ENCODE data around the gene PALB2. TPM values are rescaled to one million over a fixed set of nuclear protein-coding genes. Genes with fewer than 3 reads are reported as not detected.

The PALB2 gene
- total RNA-seq, 1 donor from 2014 or later = 14.4 TPM

DNA sequence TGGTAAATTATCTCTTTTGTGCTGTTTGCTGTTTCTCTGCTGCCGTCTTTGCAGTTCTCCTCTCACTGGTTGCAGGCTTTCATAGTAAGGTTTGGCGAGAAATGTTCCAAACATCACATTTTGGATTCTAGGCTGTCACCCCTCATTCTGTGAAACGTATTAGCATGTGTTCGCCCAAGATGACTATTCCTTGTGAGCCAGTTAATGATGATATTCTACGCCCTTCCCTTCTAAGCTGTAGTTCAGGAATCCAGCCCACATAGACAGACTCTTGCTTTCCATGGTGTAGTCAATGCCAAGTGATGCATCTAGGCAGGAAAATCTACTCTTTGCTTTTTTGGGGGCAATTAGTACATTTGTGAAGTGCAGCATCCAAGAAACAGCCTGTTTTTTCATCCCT, 69.2 kb downstream of the PALB2 start:
- no peak for TF ChIP-seq CTCF (IDR thresholded peaks at IDR 0.05; ENCODE audit: partially characterized antibody, unreplicated experiment)
- Mint-ChIP-seq H3K4me1 (ENCODE audit: low read depth, unreplicated experiment) (no peaks in the 10 kb centered on the region), H3K36me3 (ENCODE audit: unreplicated experiment) (no peaks in the 10 kb centered on the region), H3K4me3 (ENCODE audit: unreplicated experiment) (no peak overlapping the region), H3K9me3 (ENCODE audit: unreplicated experiment) (no peaks in the 10 kb centered on the region), H3K27me3 (ENCODE audit: unreplicated experiment) (no peaks in the 10 kb centered on the region), H3K27ac (ENCODE audit: unreplicated experiment) (no peak overlapping the region)
- DNase-seq = no peak

GRCh38 chr16:23570992-23571632, 70.0 kb downstream of the PALB2 start:
- no peak overlapping the region for H3K4me3 Mint-ChIP-seq (ENCODE audit: unreplicated experiment)
- no peaks in the 10 kb centered on the region for H3K9me3 Mint-ChIP-seq (ENCODE audit: unreplicated experiment)
- no peak for TF ChIP-seq CTCF (IDR thresholded peaks at IDR 0.05; ENCODE audit: partially characterized antibody, unreplicated experiment)
- H3K27ac Mint-ChIP-seq (ENCODE audit: unreplicated experiment) = no peak overlapping the region
- no peak for DNase-seq
- no peaks in the 10 kb centered on the region for H3K27me3 Mint-ChIP-seq (ENCODE audit: unreplicated experiment)
- no peaks in the 10 kb centered on the region for H3K4me1 Mint-ChIP-seq (ENCODE audit: low read depth, unreplicated experiment)
- H3K36me3 Mint-ChIP-seq (ENCODE audit: unreplicated experiment) = no peaks in the 10 kb centered on the region

- H3K27me3 Mint-ChIP-seq (ENCODE audit: unreplicated experiment) = peaks cover 2% of the 10 kb centered on the region
- H3K4me1 Mint-ChIP-seq (ENCODE audit: low read depth, unreplicated experiment) = no peaks in the 10 kb centered on the region
- no peak for TF ChIP-seq CTCF (IDR thresholded peaks at IDR 0.05; ENCODE audit: partially characterized antibody, unreplicated experiment)
- H3K9me3 Mint-ChIP-seq (ENCODE audit: unreplicated experiment) = no peaks in the 10 kb centered on the region
- no peaks in the 10 kb centered on the region for H3K36me3 Mint-ChIP-seq (ENCODE audit: unreplicated experiment)
- no peak overlapping the region for H3K4me3 Mint-ChIP-seq (ENCODE audit: unreplicated experiment)
- DNase-seq = no peak
- no peak overlapping the region for H3K27ac Mint-ChIP-seq (ENCODE audit: unreplicated experiment)
These were observed 73.5 kb downstream of the PALB2 start for GRCh38 chr16:23567602-23568001.

DNA sequence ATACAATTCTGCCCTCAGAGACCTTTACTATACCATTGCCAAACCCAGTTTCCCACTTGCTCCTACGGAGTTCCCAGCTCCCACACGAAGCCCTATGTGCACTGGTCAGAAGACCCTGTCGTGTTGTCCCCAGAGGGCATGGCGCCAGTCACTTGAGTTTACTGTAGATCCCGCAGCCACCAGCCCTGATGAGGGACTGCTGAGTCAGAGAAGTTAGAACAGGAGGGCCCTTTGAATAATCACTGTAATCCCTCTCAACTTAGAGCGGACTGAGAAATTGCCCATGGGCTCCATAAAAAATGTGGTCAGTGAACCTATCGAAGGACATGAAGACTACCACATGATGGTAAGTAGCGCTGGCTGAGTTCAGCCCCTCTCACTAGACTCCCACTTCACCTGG, 74.4 kb downstream of the PALB2 start:
- Mint-ChIP-seq H3K4me3 (ENCODE audit: unreplicated experiment) (no peak overlapping the region), H3K27ac (ENCODE audit: unreplicated experiment) (no peak overlapping the region), H3K27me3 (ENCODE audit: unreplicated experiment) (peaks cover 2% of the 10 kb centered on the region), H3K4me1 (ENCODE audit: low read depth, unreplicated experiment) (no peaks in the 10 kb centered on the region), H3K36me3 (ENCODE audit: unreplicated experiment) (no peaks in the 10 kb centered on the region), H3K9me3 (ENCODE audit: unreplicated experiment) (no peaks in the 10 kb centered on the region)
- no peak for TF ChIP-seq CTCF (IDR thresholded peaks at IDR 0.05; ENCODE audit: partially characterized antibody, unreplicated experiment)
- no peak for DNase-seq

GRCh38 chr16:23564575-23565363, 76.3 kb downstream of the PALB2 start:
- no peak for DNase-seq
- no peaks in the 10 kb centered on the region for H3K4me1 Mint-ChIP-seq (ENCODE audit: low read depth, unreplicated experiment)
- H3K27me3 Mint-ChIP-seq (ENCODE audit: unreplicated experiment) = peaks cover 2% of the 10 kb centered on the region
- H3K27ac Mint-ChIP-seq (ENCODE audit: unreplicated experiment) = no peak overlapping the region
- no peaks in the 10 kb centered on the region for H3K9me3 Mint-ChIP-seq (ENCODE audit: unreplicated experiment)
- H3K36me3 Mint-ChIP-seq (ENCODE audit: unreplicated experiment) = no peaks in the 10 kb centered on the region
- no peak overlapping the region for H3K4me3 Mint-ChIP-seq (ENCODE audit: unreplicated experiment)
- no peak for TF ChIP-seq CTCF (IDR thresholded peaks at IDR 0.05; ENCODE audit: partially characterized antibody, unreplicated experiment)
